IPS-NIHi7 (cell line): ENCODE data around the gene DLAT.
A peak's percentile ranks its signal among the peaks of the same experiment; 100 is the strongest.
"Not testable (repeated sequence)": the region's sequence is repeated elsewhere in the genome, so short reads cannot be mapped to it uniquely, and the experiment has no call there.

ENCODE experiments used
- DNase-seq: peaks from one replicate; pipeline ENCODE4 v3.0.0; 2012; ENCODE audit warnings: mixed read lengths; ENCODE audit errors: extremely low spot score

DLAT gene

GRCh38 chr11:112049777-112050176 lies 24.6 kb downstream of the DLAT start:
- DNase-seq = no peak

DNA sequence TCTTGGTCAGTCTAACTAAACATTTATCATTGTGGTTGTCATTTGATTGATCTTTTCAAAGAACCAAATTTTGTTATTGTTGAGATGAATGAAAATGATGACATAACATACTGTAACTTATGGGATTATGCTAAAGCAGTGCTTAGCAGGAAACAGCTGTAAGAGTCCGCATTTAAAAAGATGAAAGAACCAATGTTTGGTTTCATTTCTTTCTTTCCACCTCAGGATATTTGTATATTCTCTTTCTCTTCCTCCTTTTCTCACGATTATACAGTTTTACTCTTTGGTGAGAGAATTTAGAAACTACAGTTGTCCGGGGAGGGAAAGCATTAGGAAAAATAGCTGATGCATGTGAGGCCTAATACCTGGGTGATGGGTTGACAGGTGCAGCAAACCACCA lies 25.5 kb downstream of the DLAT start:
- no peak for DNase-seq

GRCh38 chr11:112051768-112052167 lies 26.6 kb downstream of the DLAT start:
- DNase-seq = no peak

GRCh38 chr11:112057170-112057569 lies 32.0 kb downstream of the DLAT start:
- no peak for DNase-seq

DNA sequence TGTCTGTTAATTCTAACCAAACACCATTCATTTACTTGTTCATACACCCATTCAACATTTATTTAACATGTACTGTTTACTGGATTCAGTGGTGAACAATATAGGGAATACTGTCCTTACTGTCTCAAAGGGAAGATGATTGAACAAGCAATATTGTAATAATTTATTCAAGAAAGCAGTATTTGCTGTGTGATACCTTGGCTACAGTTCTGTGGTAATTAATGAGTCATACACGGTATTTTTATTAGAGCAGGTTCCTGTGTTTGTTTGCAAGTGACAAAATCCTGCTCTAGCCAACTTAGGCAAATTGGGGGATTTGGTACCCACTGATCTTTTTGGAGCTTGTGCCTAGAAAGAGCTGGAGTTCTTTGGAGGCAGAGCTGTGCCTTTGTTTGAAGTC lies 32.9 kb downstream of the DLAT start:
- DNase-seq = no peak

DNA sequence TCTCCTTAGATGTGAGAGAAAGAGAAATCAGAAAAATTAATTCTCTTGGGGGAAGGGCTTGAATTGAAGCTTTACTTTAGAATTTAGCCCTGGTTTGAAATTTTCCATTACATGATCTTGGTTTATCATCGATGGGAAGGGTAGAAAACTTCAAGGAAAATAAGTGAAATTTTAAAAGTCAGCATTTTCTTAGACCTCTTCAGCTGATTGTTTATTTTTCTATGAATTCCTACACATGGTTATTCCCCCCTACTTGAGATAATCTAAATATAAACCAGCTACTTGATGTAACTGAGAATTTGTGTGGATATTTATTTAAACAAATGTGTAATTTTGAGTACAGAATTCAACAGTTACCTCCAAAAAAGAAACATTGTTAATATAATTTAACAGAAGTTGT lies 37.7 kb downstream of the DLAT start:
- DNase-seq = no peak

GRCh38 chr11:112073941-112074811 lies 49.0 kb downstream of the DLAT start, which contains the start of the genes NKAPD1 and PIH1D2:
Gene NKAPD1 (plus strand): TSS chr11:112074299. CDS start chr11:112075575, 1,276 bp downstream.
Gene PIH1D2 (minus strand): TSS chr11:112074017. CDS start chr11:112073174, 843 bp downstream.
- DNase-seq = peak; percentile 81

DNA sequence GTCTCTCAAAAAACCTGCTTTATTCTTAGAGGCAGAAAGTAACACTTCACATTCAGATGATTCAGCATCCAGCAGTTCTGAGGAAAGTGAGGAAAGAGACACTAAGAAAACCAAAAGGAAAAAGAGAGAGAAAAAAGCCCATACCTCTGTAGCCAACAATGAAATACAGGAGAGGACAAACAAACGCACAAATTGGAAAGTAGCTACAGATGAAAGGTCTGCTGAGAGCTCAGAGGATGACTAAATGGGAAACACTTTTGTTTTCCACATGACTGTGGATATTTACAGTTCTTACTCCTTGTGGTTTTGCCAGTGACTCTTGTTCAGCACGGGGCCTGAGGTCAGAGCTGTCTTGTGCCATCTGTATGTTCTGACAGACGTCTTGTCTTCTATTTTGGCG lies 57.5 kb downstream of the DLAT start:
- no peak for DNase-seq

DNA sequence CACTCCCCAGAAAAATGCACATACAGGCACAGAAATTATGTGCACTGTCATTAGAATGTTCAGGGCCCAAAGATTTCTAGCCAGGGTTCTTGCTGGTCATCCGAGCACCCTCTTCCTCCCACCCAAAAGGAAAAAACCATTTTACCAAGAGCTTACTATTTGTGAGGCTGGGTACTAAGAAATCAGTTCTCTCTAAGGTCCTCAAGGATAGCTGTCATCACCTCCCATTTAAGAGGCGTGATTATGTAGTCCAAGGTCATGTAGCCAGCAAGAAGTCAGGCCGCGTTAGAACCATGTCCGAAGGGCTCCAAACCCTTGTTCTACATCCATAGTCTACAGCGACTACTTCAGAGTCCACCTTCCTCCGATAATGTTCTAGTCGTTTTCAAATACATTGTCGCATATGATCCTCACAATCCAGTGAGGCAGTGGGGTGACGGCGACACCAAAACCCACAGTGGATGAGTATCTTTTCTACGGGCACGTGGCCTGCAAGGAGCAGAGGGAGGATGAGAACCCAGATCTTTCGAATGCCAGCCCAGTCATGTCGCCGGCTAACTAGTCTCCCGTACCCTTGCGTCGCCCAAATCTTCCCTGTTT lies 60.7 kb downstream of the DLAT start:
- peak; percentile 41 for DNase-seq

DNA sequence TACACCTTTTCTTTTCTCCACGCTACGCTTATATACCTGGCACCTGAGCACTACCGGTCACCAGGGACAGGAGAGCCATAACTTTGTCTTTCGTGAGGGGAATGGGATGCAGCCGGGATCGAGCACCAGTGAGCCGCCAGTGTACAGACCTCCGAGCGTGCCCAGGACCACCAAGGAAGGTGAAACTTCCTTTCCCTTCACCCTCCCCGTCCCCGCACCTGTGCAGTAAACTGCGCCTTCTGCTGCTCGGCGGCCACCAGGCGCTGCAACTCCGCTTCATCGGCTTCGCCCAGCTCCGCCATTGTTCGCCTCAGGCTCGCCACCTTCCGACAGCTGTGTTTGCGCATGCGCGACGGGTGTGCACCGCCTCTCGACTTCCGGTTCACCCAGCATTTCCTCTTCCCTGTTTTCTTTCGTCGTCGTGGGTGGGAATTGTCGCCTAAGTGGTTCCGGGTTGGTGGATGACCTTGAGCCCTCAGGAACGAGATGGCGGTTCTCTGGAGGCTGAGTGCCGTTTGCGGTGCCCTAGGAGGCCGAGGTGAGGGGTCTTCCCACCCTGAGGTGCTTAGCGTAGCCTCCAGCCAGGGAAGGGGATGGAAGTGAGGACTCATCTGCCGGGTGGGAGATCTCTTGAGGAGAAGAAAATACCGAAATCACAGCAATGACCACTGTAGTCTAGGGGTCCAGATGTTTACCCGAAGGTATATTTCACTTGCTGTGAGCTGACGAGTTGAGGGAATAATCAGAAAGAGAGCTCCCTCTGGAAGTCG lies 61.4 kb downstream of the DLAT start, which contains the start of the genes SDHD and TIMM8B:
Gene SDHD (plus strand): TSS at position 452 of the 770 bp plus-strand sequence. CDS start 35 bp downstream, at position 487.
Gene TIMM8B (minus strand): TSS at position 335 of the 770 bp plus-strand sequence. CDS start 33 bp downstream, at position 302.
- DNase-seq = peak; percentile 98

DNA sequence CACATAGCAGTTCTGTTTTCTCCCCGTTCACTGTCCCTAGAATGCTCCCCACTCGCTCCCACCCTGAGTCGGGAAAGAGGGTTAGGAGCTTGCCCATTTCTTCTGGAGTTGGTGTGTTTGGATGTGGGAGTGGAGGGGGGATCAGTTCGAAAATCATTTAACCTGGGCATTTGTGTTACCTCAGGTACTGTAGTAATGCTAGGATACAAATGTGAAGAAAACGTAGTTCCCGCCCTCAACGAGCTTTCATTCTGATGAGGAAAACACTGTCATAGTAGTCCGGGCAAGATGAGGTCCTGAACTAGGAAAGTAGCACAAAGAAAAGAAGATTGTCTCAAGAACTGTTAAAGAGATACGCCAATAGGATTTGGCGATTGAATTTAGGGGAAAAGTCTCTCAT lies 62.0 kb downstream of the DLAT start:
- DNase-seq = no peak

- DNase-seq = not testable (repeated sequence)
Observed at GRCh38 chr11:112095302-112095701, 70.1 kb downstream of the DLAT start.

DNA sequence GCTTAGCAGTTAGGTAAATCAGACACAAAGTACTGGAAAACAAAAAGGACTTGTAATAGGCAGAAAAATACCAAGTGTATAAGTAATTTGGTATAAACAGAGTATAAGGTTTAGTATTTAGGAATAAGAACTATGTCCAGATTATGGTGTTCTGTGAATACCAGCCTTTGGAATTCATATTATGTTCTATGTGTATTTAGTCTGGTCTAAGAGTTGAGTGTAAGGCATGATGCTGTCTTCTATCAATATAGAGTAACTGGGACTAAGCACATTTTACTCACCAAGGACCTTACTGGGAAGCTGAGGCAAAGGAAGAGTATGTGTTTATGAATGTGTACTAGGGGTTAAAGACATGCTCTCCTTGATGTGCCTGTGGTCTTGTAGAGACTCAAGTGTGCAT lies 71.0 kb downstream of the DLAT start:
- no peak for DNase-seq

DNA sequence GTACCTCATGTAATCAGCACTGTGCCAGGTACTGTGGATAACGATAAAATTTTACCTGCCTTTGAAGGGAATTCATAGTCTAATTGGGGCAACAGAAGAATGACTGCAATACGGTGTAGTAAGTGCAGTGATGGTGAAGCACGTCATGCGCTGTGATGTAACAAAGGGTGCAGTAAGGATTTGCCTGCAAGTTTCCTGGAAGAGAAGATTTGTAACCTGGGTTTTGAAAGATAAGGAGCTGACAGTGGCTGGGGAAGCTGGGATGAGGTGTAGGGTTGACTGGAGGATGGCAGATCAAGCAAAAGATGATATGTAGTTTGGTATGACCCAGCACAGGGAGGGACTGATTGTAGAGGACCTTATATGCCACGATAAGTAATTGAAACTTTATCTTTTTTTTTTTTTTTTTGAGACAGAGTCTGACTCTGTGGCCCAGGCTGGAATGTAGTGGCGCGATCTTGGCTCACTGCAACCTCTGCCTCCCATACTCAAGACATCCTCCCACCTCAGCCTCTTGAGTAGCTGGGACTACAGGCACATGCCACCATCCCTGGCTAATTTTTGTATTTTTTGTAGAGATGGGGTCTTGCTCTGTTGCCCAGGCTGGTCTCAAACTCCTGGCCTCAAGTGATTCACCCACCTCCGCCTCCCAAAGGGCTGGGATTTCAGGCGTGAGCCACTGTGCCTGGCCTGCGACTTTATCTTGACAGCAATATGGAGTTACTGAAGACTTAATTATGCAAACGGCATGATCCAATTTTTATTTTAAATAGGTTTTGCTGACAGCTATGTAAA lies 72.7 kb downstream of the DLAT start:
- no peak for DNase-seq

DNA sequence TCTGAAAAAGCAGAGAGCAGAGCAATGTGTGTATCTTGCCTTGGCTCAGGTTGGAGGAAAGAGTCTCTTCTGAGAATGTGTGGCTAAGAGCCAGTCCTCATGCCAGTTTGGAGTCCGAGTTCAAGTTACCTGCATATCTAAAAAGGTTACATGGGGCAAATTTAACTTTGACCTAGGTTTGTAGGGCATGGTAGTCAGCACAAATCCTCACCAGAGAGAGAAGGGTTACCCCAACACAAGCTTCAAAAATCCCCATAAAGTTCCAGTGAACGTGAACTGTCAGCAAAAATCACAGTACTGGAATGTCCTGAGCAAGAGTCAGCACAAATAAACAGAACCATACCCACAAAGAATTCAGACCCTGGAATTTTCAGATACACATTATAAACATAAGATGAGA lies 75.3 kb downstream of the DLAT start:
- DNase-seq = no peak

DNA sequence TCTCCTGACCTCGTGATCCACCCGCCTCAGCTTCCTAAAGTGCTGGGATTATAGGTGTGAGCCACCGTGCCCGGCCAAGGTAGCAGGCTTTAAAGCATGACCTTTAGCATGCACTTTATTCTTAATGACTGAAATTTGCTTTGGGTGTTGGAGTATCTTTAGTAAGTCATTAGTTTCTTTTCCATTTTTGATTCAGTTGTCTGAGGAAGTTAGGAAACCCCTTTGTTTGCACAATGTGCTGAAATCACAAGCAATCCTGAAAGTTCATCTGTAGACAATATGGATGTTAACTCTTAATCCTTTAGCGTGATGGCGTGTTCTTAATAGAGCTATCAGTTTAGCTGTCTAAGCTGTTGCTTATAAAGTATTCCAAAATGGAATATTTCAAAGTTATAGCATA lies 78.2 kb downstream of the DLAT start:
- DNase-seq = no peak

GRCh38 chr11:112106070-112106469 lies 80.9 kb downstream of the DLAT start:
- DNase-seq = no peak
